Left ventricle myocardium inferior (tissue), 1 donor: ENCODE results near the gene LHFPL6. TPM values are rescaled to one million over a fixed set of nuclear protein-coding genes. Genes with fewer than 3 reads are reported as not detected.

Experiments used
- DNase-seq: peaks from one replicate; pipeline ENCODE4 v3.0.0-alpha.2; 2020
- H3K27ac ChIP-seq: fragments of 200-600 bp; replicated peaks from 2 replicates; pipeline ENCODE4 v1.8.0; 2021
- H3K27me3 ChIP-seq: fragments of 200-600 bp; 2 replicates; pipeline ENCODE4 v1.8.0; 2021; ENCODE audit warnings: low read depth
- H3K36me3 ChIP-seq: fragments of 200-600 bp; 2 replicates; pipeline ENCODE4 v1.8.0; 2021
- H3K4me1 ChIP-seq: fragments of 200-600 bp; 2 replicates; pipeline ENCODE4 v1.8.0; 2021
- H3K4me3 ChIP-seq: fragments of 200-600 bp; 2 replicates; pipeline ENCODE4 v1.8.0; 2021; ENCODE audit warnings: mild to moderate bottlenecking, moderate library complexity
- H3K9me3 ChIP-seq: fragments of 200-600 bp; replicated peaks from 2 replicates; pipeline ENCODE4 v1.8.0; 2021
- CTCF ChIP-seq: fragments of 200-600 bp; IDR thresholded peaks from 2 replicates; pipeline ENCODE4 v1.8.0; 2021; ENCODE audit warnings: antibody characterized with exemption, mild to moderate bottlenecking, borderline replicate concordance
- intact Hi-C: fragments of 100-400 bp; cut with micrococcal nuclease; formaldehyde crosslinking; loops from one replicate; pipeline ENCODE4 v1.11.0; 2022
- total RNA-seq: library from RNA; stranded (reverse); fragmentation: NEBNext Ultra II Directional; extraction: Animal tissue kit (Norgen Biotek cat#: 25700); gene quantifications from one replicate; pipeline ENCODE4 v1.2.1, GENCODE V29; 2021
- donor health status: DM: no; HTN: yes; CAD: no; lungs with severe emphysema.

The LHFPL6 gene
- total RNA-seq, 1 donor from 2014 or later: 51.4 TPM

- no peaks in the 10 kb centered on the region for H3K9me3 ChIP-seq
- peaks cover 85% of the 10 kb centered on the region for H3K4me1 ChIP-seq
- TF ChIP-seq CTCF: no peak
- H3K27ac ChIP-seq: peak overlapping the region; percentile 37
- no peaks in the 10 kb centered on the region for H3K27me3 ChIP-seq
- no peak overlapping the region for H3K4me3 ChIP-seq
- intact Hi-C loops: no loop called here
- no peaks in the 10 kb centered on the region for H3K36me3 ChIP-seq
- no peak for DNase-seq
These were observed 74.9 kb downstream of the LHFPL6 start for GRCh38 chr13:39527961-39528660.

- no peak for TF ChIP-seq CTCF
- Histone ChIP-seq H3K27me3 (no peaks in the 10 kb centered on the region), H3K9me3 (no peaks in the 10 kb centered on the region), H3K27ac (peak overlapping the region; percentile 37), H3K4me1 (peaks cover 92% of the 10 kb centered on the region), H3K36me3 (no peaks in the 10 kb centered on the region), H3K4me3 (no peak overlapping the region)
- intact Hi-C loops: no loop called here
- no peak for DNase-seq
These were observed 75.7 kb downstream of the LHFPL6 start for GRCh38 chr13:39527301-39527700.

- intact Hi-C loops: no loop called here
- Histone ChIP-seq H3K4me3 (no peak overlapping the region), H3K4me1 (peaks cover 92% of the 10 kb centered on the region), H3K9me3 (no peaks in the 10 kb centered on the region), H3K27ac (peak overlapping the region; percentile 37), H3K27me3 (no peaks in the 10 kb centered on the region), H3K36me3 (no peaks in the 10 kb centered on the region)
- no peak for DNase-seq
- TF ChIP-seq CTCF: no peak
These were observed 76.5 kb downstream of the LHFPL6 start for GRCh38 chr13:39526499-39526898.

GRCh38 chr13:39525506-39525905 is 77.5 kb downstream of the LHFPL6 start:
- H3K4me3 ChIP-seq: no peak overlapping the region
- H3K9me3 ChIP-seq: no peaks in the 10 kb centered on the region
- no peaks in the 10 kb centered on the region for H3K27me3 ChIP-seq
- intact Hi-C loops: no loop called here
- TF ChIP-seq CTCF: no peak
- no peak for DNase-seq
- peak overlapping the region; percentile 25 for H3K27ac ChIP-seq
- H3K4me1 ChIP-seq: peaks cover 92% of the 10 kb centered on the region
- no peaks in the 10 kb centered on the region for H3K36me3 ChIP-seq

- H3K27ac ChIP-seq: peak overlapping the region; percentile 25
- intact Hi-C loops: no loop called here
- H3K9me3 ChIP-seq: no peaks in the 10 kb centered on the region
- DNase-seq: no peak
- no peaks in the 10 kb centered on the region for H3K36me3 ChIP-seq
- H3K27me3 ChIP-seq: no peaks in the 10 kb centered on the region
- H3K4me3 ChIP-seq: peak overlapping the region; percentile 7
- TF ChIP-seq CTCF: no peak
- peaks cover 93% of the 10 kb centered on the region for H3K4me1 ChIP-seq
These were observed 78.2 kb downstream of the LHFPL6 start for GRCh38 chr13:39524795-39525194.
